Thoracic aorta (tissue), 2 donors: ENCODE measurements around the gene C14orf39. TPM values are rescaled to one million over a fixed set of nuclear protein-coding genes. Genes with fewer than 3 reads are reported as not detected.

Experiments
- ATAC-seq: fragments of 150-250 bp; one replicate; pipeline ENCODE4 v1.8.0; 2017; ENCODE audit warnings: low read depth; ENCODE audit not compliant: insufficient number of reproducible peaks, low FRiP score
- DNase-seq: peaks from one replicate; pipeline ENCODE4 v3.0.0-alpha.2; 2020; ENCODE audit warnings: low spot score
- H3K27ac ChIP-seq, 2 donors: fragments of 200-600 bp; sonication (generic); 1 replicate in 1 of 2; 2 replicates in 1 of 2; pipeline ENCODE4 v1.5.1; 2016; ENCODE audit warnings: mild to moderate bottlenecking in 2 of 2, moderate library complexity in 2 of 2
- H3K27me3 ChIP-seq: fragments of 200-600 bp; sonication (generic); replicated peaks from 2 replicates; pipeline ENCODE4 v1.6.0; 2016; ENCODE audit warnings: mild to moderate bottlenecking; ENCODE audit not compliant: insufficient read depth
- H3K36me3 ChIP-seq: fragments of 200-600 bp; sonication (generic); one replicate; pipeline ENCODE4 v1.5.1; 2016
- H3K4me1 ChIP-seq, 2 donors: fragments of 200-600 bp; sonication (generic); 1 replicate in 1 of 2; 2 replicates in 1 of 2; pipeline versions ENCODE4 v1.5.1 to v1.6.0; 2016; ENCODE audit warnings: low read depth in 2 of 2, mild to moderate bottlenecking in 1 of 2; ENCODE audit not compliant: control insufficient read depth in 1 of 2
- H3K4me3 ChIP-seq: fragments of 200-600 bp; sonication (generic); 2 replicates; pipeline ENCODE4 v1.5.1; 2016; ENCODE audit warnings: mild to moderate bottlenecking
- H3K9me3 ChIP-seq: fragments of 200-600 bp; sonication (generic); 2 replicates; pipeline ENCODE4 v1.5.1; 2016
- total RNA-seq, 2 donors: library from RNA; depleted of rRNA; stranded (reverse); fragments of >200 nt; gene quantifications; one replicate each; pipeline versions ENCODE4 v1.1.0 to v1.2.3, GENCODE V29; 2016
- TF ChIP-seq, protein P1 (sequence below): fragments of 200-600 bp; sonication (generic); IDR thresholded peaks from one replicate; pipeline ENCODE4 v1.5.1; 2019; ENCODE audit warnings: antibody characterized with exemption

The C14orf39 gene, protein sequence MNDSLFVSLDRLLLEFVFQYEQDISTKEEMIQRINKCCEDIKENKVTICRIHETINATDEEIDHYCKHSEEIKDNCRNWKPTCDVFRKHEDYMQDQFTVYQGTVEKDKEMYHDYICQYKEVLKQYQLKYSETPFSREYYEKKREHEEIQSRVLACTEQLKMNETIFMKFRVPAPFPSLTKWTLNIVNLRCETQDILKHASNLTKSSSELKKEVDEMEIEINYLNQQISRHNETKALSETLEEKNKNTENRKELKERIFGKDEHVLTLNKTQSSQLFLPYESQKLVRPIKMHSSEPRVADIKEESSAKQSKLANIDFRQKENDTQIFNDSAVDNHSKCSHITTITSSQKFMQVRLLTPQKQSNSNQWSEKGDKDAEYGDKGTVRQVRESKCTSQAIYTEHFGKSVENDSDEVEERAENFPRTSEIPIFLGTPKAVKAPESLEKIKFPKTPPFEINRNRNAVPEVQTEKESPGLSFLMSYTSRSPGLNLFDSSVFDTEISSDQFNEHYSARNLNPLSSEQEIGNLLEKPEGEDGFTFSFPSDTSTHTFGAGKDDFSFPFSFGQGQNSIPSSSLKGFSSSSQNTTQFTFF
- not detected for total RNA-seq

GRCh38 chr14:60485598-60486251, at the start of gene C14orf39:
C14orf39 (minus strand) TSS chr14:60486063; CDS start chr14:60485078, 985 bp downstream.
- no peaks in the 10 kb centered on the region for H3K36me3 ChIP-seq
- TF ChIP-seq, protein P1, sequence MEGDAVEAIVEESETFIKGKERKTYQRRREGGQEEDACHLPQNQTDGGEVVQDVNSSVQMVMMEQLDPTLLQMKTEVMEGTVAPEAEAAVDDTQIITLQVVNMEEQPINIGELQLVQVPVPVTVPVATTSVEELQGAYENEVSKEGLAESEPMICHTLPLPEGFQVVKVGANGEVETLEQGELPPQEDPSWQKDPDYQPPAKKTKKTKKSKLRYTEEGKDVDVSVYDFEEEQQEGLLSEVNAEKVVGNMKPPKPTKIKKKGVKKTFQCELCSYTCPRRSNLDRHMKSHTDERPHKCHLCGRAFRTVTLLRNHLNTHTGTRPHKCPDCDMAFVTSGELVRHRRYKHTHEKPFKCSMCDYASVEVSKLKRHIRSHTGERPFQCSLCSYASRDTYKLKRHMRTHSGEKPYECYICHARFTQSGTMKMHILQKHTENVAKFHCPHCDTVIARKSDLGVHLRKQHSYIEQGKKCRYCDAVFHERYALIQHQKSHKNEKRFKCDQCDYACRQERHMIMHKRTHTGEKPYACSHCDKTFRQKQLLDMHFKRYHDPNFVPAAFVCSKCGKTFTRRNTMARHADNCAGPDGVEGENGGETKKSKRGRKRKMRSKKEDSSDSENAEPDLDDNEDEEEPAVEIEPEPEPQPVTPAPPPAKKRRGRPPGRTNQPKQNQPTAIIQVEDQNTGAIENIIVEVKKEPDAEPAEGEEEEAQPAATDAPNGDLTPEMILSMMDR, result no peak
- H3K27ac ChIP-seq, result no peak within 1 kb of the TSS
- peaks cover 4% of the 10 kb centered on the region for H3K9me3 ChIP-seq
- DNase-seq (no peak), ATAC-seq (no peak)
- peak within 1 kb of the TSS; percentile 41 for H3K4me3 ChIP-seq
- H3K27me3 ChIP-seq, result peaks cover 8% of the 10 kb centered on the region
- peaks cover 0 to 5% of the 10 kb centered on the region in 2 donors for H3K4me1 ChIP-seq

GRCh38 chr14:60532442-60532841, 46.6 kb upstream of the C14orf39 start:
- ATAC-seq (no peak), DNase-seq (no peak)
- no peak overlapping the region for H3K4me3 ChIP-seq
- H3K36me3 ChIP-seq, result no peaks in the 10 kb centered on the region
- no peaks in the 10 kb centered on the region for H3K27me3 ChIP-seq
- no peak overlapping the region for H3K27ac ChIP-seq
- TF ChIP-seq, protein P1, result no peak
- H3K9me3 ChIP-seq, result no peaks in the 10 kb centered on the region
- no peaks in the 10 kb centered on the region for H3K4me1 ChIP-seq

GRCh38 chr14:60515511-60516289, 29.8 kb upstream of the C14orf39 start:
- Histone ChIP-seq H3K36me3 (no peaks in the 10 kb centered on the region), H3K27me3 (peaks cover 15% of the 10 kb centered on the region), H3K9me3 (no peaks in the 10 kb centered on the region), H3K4me3 (peak overlapping the region; percentile 63), H3K27ac (no peak overlapping the region), H3K4me1 (peaks cover 6 to 21% of the 10 kb centered on the region in 2 donors)
- DNase-seq, result no peak
- no peak for ATAC-seq
- TF ChIP-seq, protein P1, result no peak

DNA sequence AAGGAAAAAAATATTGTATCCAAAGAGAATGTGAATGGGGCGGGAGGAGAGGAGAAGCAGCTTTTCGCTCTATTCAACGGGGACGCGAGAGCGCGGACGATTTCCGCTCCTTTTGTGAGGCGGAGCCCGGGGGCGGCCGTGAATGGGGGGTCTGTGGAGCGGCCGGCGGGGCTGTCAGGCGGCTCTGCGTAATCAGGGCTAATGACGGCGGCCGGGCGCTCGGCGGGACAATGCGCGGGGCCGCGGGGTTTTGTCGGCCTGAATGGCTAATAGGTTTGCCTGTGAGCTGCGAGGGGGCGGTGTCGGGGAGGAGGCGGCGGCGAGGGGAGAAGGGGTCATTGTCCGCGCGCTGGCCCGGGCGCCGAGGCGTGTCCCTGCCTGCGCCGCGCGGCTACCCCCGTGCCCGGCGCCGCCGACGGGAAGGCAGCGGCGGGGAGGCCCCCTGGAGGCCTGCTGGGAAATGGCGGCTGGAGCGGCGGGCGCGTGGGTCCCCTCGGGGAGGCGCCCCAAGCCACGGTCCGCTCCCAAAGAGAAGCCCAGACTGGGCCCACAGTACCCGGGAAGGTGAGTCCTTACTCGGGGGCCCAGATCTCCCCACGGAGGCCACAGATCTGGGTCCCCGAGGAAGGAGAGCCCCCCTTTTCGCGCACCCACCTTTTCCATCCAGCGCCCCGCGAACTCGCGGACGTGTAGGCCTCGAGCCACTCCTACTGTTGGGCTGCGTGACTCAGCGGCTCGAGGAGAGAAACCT, 29.1 kb upstream of the C14orf39 start:
- TF ChIP-seq, protein P1, result peak; percentile 26
- DNase-seq (no peak), ATAC-seq (no peak)
- H3K4me3 ChIP-seq, result peak overlapping the region; percentile 63
- no peaks in the 10 kb centered on the region for H3K9me3 ChIP-seq
- peaks cover 6 to 29% of the 10 kb centered on the region in 2 donors for H3K4me1 ChIP-seq
- no peaks in the 10 kb centered on the region for H3K36me3 ChIP-seq
- no peak overlapping the region for H3K27ac ChIP-seq
- peaks cover 17% of the 10 kb centered on the region for H3K27me3 ChIP-seq
